Upper lobe of left lung (tissue), 6 donors: ENCODE measurements around the gene SH3TC2. TPM values are rescaled to one million over a fixed set of nuclear protein-coding genes. Genes with fewer than 3 reads are reported as not detected.

ENCODE experiments used
- ATAC-seq, 2 donors: fragments of 200-7000 bp; cut with Tn5 transposase; one replicate each; pipeline ENCODE4 v1.9.1; 2022; ENCODE audit warnings: mild to moderate bottlenecking in 2 of 2, moderate library complexity in 2 of 2; ENCODE audit not compliant: low FRiP score in 2 of 2
- DNase-seq, 2 donors: peaks; one replicate each; pipeline ENCODE4 v3.0.0-alpha.2; 2019 to 2020
- H3K27ac ChIP-seq, 4 donors: fragments of 200-600 bp; sonication (generic); one replicate each; pipeline ENCODE4 v1.5.1; 2016 to 2019
- H3K27me3 ChIP-seq, 4 donors: fragments of 200-600 bp; sonication (generic); one replicate each; pipeline ENCODE4 v1.5.1; 2017 to 2019
- H3K36me3 ChIP-seq, 4 donors: fragments of 200-600 bp; sonication (generic); one replicate each; pipeline ENCODE4 v1.5.1; 2016 to 2019
- H3K4me1 ChIP-seq, 4 donors: fragments of 200-600 bp; sonication (generic); one replicate each; pipeline ENCODE4 v1.5.1; 2018 to 2019
- H3K4me3 ChIP-seq, 4 donors: fragments of 200-600 bp; sonication (generic); one replicate each; pipeline ENCODE4 v1.5.1; 2017 to 2019; ENCODE audit warnings: mild to moderate bottlenecking in 2 of 4, moderate library complexity in 1 of 4
- H3K9me3 ChIP-seq, 4 donors: fragments of 200-600 bp; sonication (generic); one replicate each; pipeline ENCODE4 v1.5.1; 2018 to 2019
- EP300 ChIP-seq, 4 donors: sonication (generic); formaldehyde crosslinking; IDR thresholded peaks; one replicate each; pipeline ENCODE4 v1.5.1; 2017; ENCODE audit warnings: antibody characterized with exemption in 4 of 4, control low read depth in 2 of 4
- POLR2A ChIP-seq, 4 donors: fragments of 450-650 bp; IDR thresholded peaks; one replicate each; pipeline ENCODE4 v1.5.1; 2016 to 2017; ENCODE audit warnings: antibody characterized with exemption in 4 of 4, mild to moderate bottlenecking in 2 of 4
- POLR2AphosphoS5 ChIP-seq, 2 donors: sonication (generic); formaldehyde crosslinking; IDR thresholded peaks; one replicate each; pipeline ENCODE4 v1.5.1; 2017; ENCODE audit warnings: antibody characterized with exemption in 2 of 2
- whole genome bisulfite sequencing, 2 donors: methylation state at CpG; one replicate each; pipeline ENCODE4 v1.1.5; 2017 to 2018; 5-methylcytosine and 5-hydroxymethylcytosine counted together
- total RNA-seq, 6 donors: library from RNA; depleted of rRNA in 4 of 6; stranded (reverse); fragments of >200 nt in 4 of 6; gene quantifications; one replicate each; pipeline versions ENCODE4 v1.1.0 to v1.2.1, GENCODE V29; 2016 to 2021
- TF ChIP-seq, protein P1 (sequence below), 6 experiments: fragments of 450-650 bp in 4 of 6; fragments of 200-600 bp in 2 of 6; sonication (generic) in 2 of 6; IDR thresholded peaks; one replicate each; pipeline ENCODE4 v1.5.1; 2016 to 2019; ENCODE audit warnings: antibody characterized with exemption in 6 of 6
- donor health status: DM: no; HTN: no; CAD: no; lungs with moderate emphysema.
- donor health status: DM: no; HTN: yes; CAD: no; lungs with severe emphysema.

The SH3TC2 gene
- total RNA-seq, 6 donors from 2014 or later: under 0.01 to 3.1 (median 1.2) TPM

GRCh38 chr5:148988328-148988727, 74.5 kb downstream of the SH3TC2 start:
- no peak overlapping the region for H3K4me3 ChIP-seq
- DNase-seq (no peak), ATAC-seq (peak in 1 of 2 donors; percentile 39)
- no peaks in the 10 kb centered on the region for H3K36me3 ChIP-seq
- WGBS, 2 donors: 86% methylated on average over 2 to 6 of the region's 6 CpGs
- H3K27me3 ChIP-seq: no peaks in the 10 kb centered on the region
- H3K9me3 ChIP-seq: no peaks in the 10 kb centered on the region
- TF ChIP-seq, protein P1, sequence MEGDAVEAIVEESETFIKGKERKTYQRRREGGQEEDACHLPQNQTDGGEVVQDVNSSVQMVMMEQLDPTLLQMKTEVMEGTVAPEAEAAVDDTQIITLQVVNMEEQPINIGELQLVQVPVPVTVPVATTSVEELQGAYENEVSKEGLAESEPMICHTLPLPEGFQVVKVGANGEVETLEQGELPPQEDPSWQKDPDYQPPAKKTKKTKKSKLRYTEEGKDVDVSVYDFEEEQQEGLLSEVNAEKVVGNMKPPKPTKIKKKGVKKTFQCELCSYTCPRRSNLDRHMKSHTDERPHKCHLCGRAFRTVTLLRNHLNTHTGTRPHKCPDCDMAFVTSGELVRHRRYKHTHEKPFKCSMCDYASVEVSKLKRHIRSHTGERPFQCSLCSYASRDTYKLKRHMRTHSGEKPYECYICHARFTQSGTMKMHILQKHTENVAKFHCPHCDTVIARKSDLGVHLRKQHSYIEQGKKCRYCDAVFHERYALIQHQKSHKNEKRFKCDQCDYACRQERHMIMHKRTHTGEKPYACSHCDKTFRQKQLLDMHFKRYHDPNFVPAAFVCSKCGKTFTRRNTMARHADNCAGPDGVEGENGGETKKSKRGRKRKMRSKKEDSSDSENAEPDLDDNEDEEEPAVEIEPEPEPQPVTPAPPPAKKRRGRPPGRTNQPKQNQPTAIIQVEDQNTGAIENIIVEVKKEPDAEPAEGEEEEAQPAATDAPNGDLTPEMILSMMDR (IDR thresholded peaks at IDR 0.05): no peak
- no peak for TF ChIP-seq POLR2A (IDR thresholded peaks at IDR 0.05)
- TF ChIP-seq EP300 (IDR thresholded peaks at IDR 0.05): no peak
- no peak for TF ChIP-seq POLR2AphosphoS5 (IDR thresholded peaks at IDR 0.05)
- H3K27ac ChIP-seq: no peak overlapping the region
- no peaks in the 10 kb centered on the region for H3K4me1 ChIP-seq

DNA sequence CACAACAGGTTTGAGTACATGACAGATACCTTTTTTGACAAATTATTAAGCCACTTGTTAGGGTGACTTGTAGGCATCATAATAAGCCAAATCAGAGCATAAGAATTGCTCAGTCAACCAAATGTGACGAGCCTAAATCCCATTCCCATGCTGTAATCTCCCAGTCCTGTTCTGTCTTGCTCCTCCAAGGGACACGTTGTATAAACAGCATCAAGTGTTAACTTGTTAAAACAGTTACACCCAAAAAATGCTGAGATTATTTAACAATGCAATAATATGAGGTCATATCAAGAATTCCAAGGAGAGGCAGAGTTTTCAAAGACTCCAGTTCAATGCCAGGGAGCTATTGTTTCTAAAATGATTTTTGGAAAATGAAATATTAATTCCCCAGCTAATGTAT, 76.2 kb downstream of the SH3TC2 start:
- no peaks in the 10 kb centered on the region for H3K36me3 ChIP-seq
- DNase-seq (no peak), ATAC-seq (peak in 1 of 2 donors; percentile 79)
- H3K27ac ChIP-seq: no peak overlapping the region
- H3K4me3 ChIP-seq: no peak overlapping the region
- 50 to 57% methylated on average over 2 of the region's 2 CpGs for WGBS, 2 donors
- H3K27me3 ChIP-seq: no peaks in the 10 kb centered on the region
- H3K4me1 ChIP-seq: no peaks in the 10 kb centered on the region
- H3K9me3 ChIP-seq: no peaks in the 10 kb centered on the region
- TF ChIP-seq EP300 (IDR thresholded peaks at IDR 0.05) (peak in 2 of 4 donors; percentile 41 to 62), POLR2A (IDR thresholded peaks at IDR 0.05) (no peak)
- TF ChIP-seq, protein P1 (IDR thresholded peaks at IDR 0.05): no peak

DNA sequence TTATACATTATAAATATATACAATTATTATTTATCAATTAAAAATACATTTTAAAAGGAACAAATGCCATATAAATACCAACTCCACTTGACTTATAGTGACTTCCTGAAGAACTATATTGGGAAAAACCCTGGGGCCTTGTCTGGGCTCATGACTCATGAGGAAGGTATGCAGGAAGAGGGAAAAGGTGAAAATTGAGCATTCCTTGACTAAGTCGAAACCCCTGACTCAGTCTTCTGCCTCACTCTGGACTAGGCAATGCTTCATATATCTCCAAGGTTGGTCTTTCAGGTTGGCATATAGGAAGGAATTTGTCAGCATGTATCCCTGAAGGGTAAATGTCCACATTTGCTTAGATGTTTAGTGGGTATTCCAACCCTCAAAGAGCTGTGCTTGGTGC, 78.5 kb downstream of the SH3TC2 start:
- ATAC-seq (no peak), DNase-seq (no peak)
- Histone ChIP-seq H3K9me3 (no peaks in the 10 kb centered on the region), H3K36me3 (no peaks in the 10 kb centered on the region), H3K4me1 (peaks cover 0 to 11% (median 2%) of the 10 kb centered on the region in 4 donors), H3K27ac (no peak overlapping the region), H3K27me3 (no peaks in the 10 kb centered on the region), H3K4me3 (no peak overlapping the region)
- TF ChIP-seq, protein P1 (IDR thresholded peaks at IDR 0.05): no peak
- no peak for TF ChIP-seq POLR2AphosphoS5 (IDR thresholded peaks at IDR 0.05)
- TF ChIP-seq POLR2A (IDR thresholded peaks at IDR 0.05): no peak
- TF ChIP-seq EP300 (IDR thresholded peaks at IDR 0.05): peak in 1 of 4 donors; percentile 22
- WGBS, 2 donors: 64 to 89% methylated on average over 1 of the region's 1 CpG

DNA sequence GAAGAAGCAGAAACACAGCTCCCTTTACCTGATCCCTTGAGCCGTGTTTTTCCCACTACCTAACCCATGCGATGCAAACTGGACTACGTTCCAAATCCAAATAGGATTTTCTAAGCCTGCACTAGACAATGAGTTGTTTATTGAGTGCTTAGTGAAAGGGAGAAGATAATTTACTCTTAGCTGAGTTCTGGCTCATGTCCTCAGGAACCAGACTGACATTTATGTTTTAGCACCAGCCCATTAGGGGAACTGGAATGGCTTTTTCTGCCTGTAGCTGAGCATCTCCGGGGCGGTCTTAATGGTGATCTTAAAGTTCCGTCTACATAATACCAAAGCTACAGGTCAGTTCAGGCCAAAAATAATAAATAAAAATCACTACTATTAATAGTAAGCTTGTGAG, 81.5 kb downstream of the SH3TC2 start:
- no peak for DNase-seq
- ATAC-seq: no peak
- H3K4me1 ChIP-seq: peaks cover 0 to 25% (median 9%) of the 10 kb centered on the region in 4 donors
- H3K27ac ChIP-seq: peak overlapping the region in 2 of 4 donors; percentile 13 to 49
- H3K4me3 ChIP-seq: no peak overlapping the region
- no peaks in the 10 kb centered on the region for H3K9me3 ChIP-seq
- no peaks in the 10 kb centered on the region for H3K36me3 ChIP-seq
- WGBS, 2 donors: 59 to 75% methylated on average over 6 of the region's 6 CpGs
- H3K27me3 ChIP-seq: no peaks in the 10 kb centered on the region
- TF ChIP-seq, protein P1 (IDR thresholded peaks at IDR 0.05): no peak
- TF ChIP-seq POLR2A (IDR thresholded peaks at IDR 0.05): no peak
- no peak for TF ChIP-seq POLR2AphosphoS5 (IDR thresholded peaks at IDR 0.05)
- TF ChIP-seq EP300 (IDR thresholded peaks at IDR 0.05): no peak

- Histone ChIP-seq H3K36me3 (no peaks in the 10 kb centered on the region), H3K27ac (peak overlapping the region in 2 of 4 donors; percentile 49 to 70), H3K4me3 (no peak overlapping the region), H3K9me3 (no peaks in the 10 kb centered on the region), H3K27me3 (no peaks in the 10 kb centered on the region), H3K4me1 (peaks cover 0 to 25% (median 9%) of the 10 kb centered on the region in 4 donors)
- DNase-seq (no peak), ATAC-seq (no peak)
- 94 to 98% methylated on average over 3 of the region's 3 CpGs for WGBS, 2 donors
- TF ChIP-seq EP300 (IDR thresholded peaks at IDR 0.05) (no peak), POLR2A (IDR thresholded peaks at IDR 0.05) (no peak), POLR2AphosphoS5 (IDR thresholded peaks at IDR 0.05) (no peak)
- TF ChIP-seq, protein P1 (IDR thresholded peaks at IDR 0.05): no peak
Observed at GRCh38 chr5:148980731-148981130, 82.1 kb downstream of the SH3TC2 start.
